GM12878 (cell line): Measurements from ENCODE around the gene VEPH1. TPM values are rescaled to one million over a fixed set of nuclear protein-coding genes. Genes with fewer than 3 reads are reported as not detected.

ENCODE experiments used
- ATAC-seq: fragments of 200-7000 bp; cut with Tn5 transposase; 3 replicates; pipeline ENCODE4 v1.9.1; 2020; ENCODE audit warnings: mild to moderate bottlenecking, moderate library complexity
- BruUV-seq: library from RNA; stranded (reverse); fragments of 400-500 nt; replicated peaks from 2 replicates; lab custom pipeline; 2021; lab: Mats Ljungman, UMichigan
- CTCF ChIA-PET: fragments of 300-600 bp; sonication (Branson Sonifier 250); formaldehyde crosslinking; extraction: SDS; loops from one replicate; lab custom pipeline; 2021; ENCODE audit warnings: inconsistent platforms; lab: Yijun Ruan, JAX
- POLR2A ChIA-PET: fragments of 350-600 bp; formaldehyde crosslinking; extraction: SDS; loops from one replicate; lab custom pipeline; 2021; ENCODE audit warnings: inconsistent platforms; lab: Charles Lee
- RAD21 ChIA-PET: fragments of 300-600 bp; sonication (Branson Sonifier 250); formaldehyde crosslinking; loops from one replicate; lab custom pipeline; 2023; ENCODE audit warnings: antibody characterized with exemption; ENCODE audit not compliant: unreplicated experiment; lab: Charles Lee
- SMC1A ChIA-PET: fragments of 300-600 bp; sonication (Branson Sonifier 250); formaldehyde crosslinking; loops from one replicate; lab custom pipeline; 2023; ENCODE audit not compliant: unreplicated experiment, uncharacterized antibody; lab: Charles Lee
- DNase-seq: peaks from one replicate; pipeline ENCODE4 v3.0.0-alpha.2; 2011; ENCODE audit warnings: low read depth, low spot score
- FAIRE-seq: peaks from 3 replicates; lab custom pipeline; 2011; peaks lifted over from hg19 to GRCh38; lab: Jason Lieb, UNC
- H2AFZ ChIP-seq: 2 replicates; pipeline ENCODE4 v1.6.0; 2011; ENCODE audit warnings: low read depth, low read length, control low read depth; ENCODE audit not compliant: control insufficient read depth
- H3K27ac ChIP-seq: 2 replicates; pipeline ENCODE4 v1.5.1; 2011; ENCODE audit warnings: control low read depth; ENCODE audit not compliant: control insufficient read depth, insufficient read depth
- H3K27me3 ChIP-seq, 2 experiments: replicated peaks in 1 of 2; 2 replicates each; pipeline versions ENCODE4 v1.6.0 to v1.6.1; 2011; ENCODE audit warnings: low read length in 1 of 2; ENCODE audit not compliant: control insufficient read depth in 2 of 2, insufficient read depth in 2 of 2
- H3K36me3 ChIP-seq, 2 experiments: 2 replicates each; pipeline ENCODE4 v1.5.1; 2011; ENCODE audit warnings: low read length in 1 of 2; ENCODE audit not compliant: control insufficient read depth in 2 of 2, insufficient read depth in 2 of 2
- H3K4me1 ChIP-seq: 2 replicates; pipeline ENCODE4 v1.6.1; 2011; ENCODE audit warnings: mild to moderate bottlenecking, low read length, moderate library complexity, mixed read lengths; ENCODE audit not compliant: control insufficient read depth, insufficient read depth
- H3K4me2 ChIP-seq: 2 replicates; pipeline ENCODE4 v1.6.0; 2011; ENCODE audit warnings: control low read depth; ENCODE audit not compliant: control insufficient read depth, insufficient read depth
- H3K4me3 ChIP-seq: fragments of 200-600 bp; sonication (generic); 2 replicates; pipeline ENCODE4 v1.5.1; 2016
- H3K79me2 ChIP-seq: 2 replicates; pipeline ENCODE4 v1.6.0; 2011; ENCODE audit warnings: low read length; ENCODE audit not compliant: control insufficient read depth, insufficient read depth
- H3K9ac ChIP-seq: 2 replicates; pipeline ENCODE4 v1.8.0; 2011; ENCODE audit warnings: low read length, control low read depth, mixed read lengths; ENCODE audit not compliant: control insufficient read depth, insufficient read depth
- H3K9me3 ChIP-seq: replicated peaks from 3 replicates; pipeline ENCODE4 v1.5.1; 2011; ENCODE audit warnings: mild to moderate bottlenecking, low read length; ENCODE audit not compliant: control insufficient read depth, insufficient read depth
- H4K20me1 ChIP-seq: 2 replicates; pipeline ENCODE4 v1.6.0; 2011; ENCODE audit not compliant: control insufficient read depth, insufficient read depth
- IKZF1 ChIP-seq: fragments of 450-650 bp; conservative IDR thresholded peaks from 2 replicates; pipeline ENCODE4 v1.6.1; 2017; ENCODE audit warnings: antibody characterized with exemption, mild to moderate bottlenecking
- NRF1 ChIP-seq: conservative IDR thresholded peaks from 2 replicates; pipeline ENCODE4 v1.6.1; 2011; ENCODE audit warnings: mild to moderate bottlenecking, low read depth, low read length, improper control_type of control experiment
- RELA ChIP-seq: fragments of 450-650 bp; IDR thresholded peaks from 2 replicates; pipeline ENCODE4 v1.8.0; 2014; ENCODE audit warnings: borderline replicate concordance; ENCODE audit not compliant: partially characterized antibody
- SMAD1 ChIP-seq: fragments of 450-650 bp; IDR thresholded peaks from 2 replicates; pipeline ENCODE4 v1.6.1; 2018; ENCODE audit warnings: mild to moderate bottlenecking, low read depth; ENCODE audit not compliant: partially characterized antibody
- STAT3 ChIP-seq: IDR thresholded peaks from 2 replicates; pipeline ENCODE4 v1.6.1; 2011; ENCODE audit warnings: low read depth, low read length, improper control_type of control experiment
- ZNF384 ChIP-seq: IDR thresholded peaks from 2 replicates; pipeline ENCODE4 v1.6.1; 2012; ENCODE audit warnings: low read depth, mild to moderate bottlenecking, low read length, improper control_type of control experiment, borderline replicate concordance
- WGBS: methylation state at CpG from one replicate; pipeline ENCODE4 v1.1.6; 2016; ENCODE audit warnings: low lambda C conversion rate; ENCODE audit not compliant: insufficient replicate concordance, insufficient coverage; ENCODE audit errors: missing lambda C conversion rate; 5-methylcytosine and 5-hydroxymethylcytosine counted together
- in situ Hi-C: fragments of 300-500 bp; cut with MboI; formaldehyde crosslinking; loops from 9 replicates; pipeline ENCODE4 v1.14.3; 2018; ENCODE audit warnings: mixed read lengths
- intact Hi-C: fragments of 100-400 bp; cut with micrococcal nuclease; formaldehyde crosslinking; loops from one replicate; pipeline ENCODE4 v1.14.2; 2022; ENCODE audit not compliant: unreplicated experiment
- polyA plus RNA-seq, 11 experiments: library from polyadenylated mRNA; depleted of rRNA in 4 of 11; unstranded in 6 of 11; stranded (reverse) in 5 of 11; fragments of >200 nt; fragmentation: Nextera tagmentation in 4 of 11; fragmentation: Illumina TruSeq in 1 of 11; extraction: Ambion mirVana in 4 of 11; extraction: Trizol in 1 of 11; gene quantifications; 1 replicate in 1 of 11; 2 replicates in 10 of 11; pipeline versions ENCODE4 v1.2.1 to v1.2.3, GENCODE V29; 2011 to 2016; ENCODE audit warnings: inconsistent platforms in 2 of 11, missing spikeins in 2 of 11, low read depth in 1 of 11
- total RNA-seq, 4 experiments: library from RNA; depleted of rRNA in 3 of 4; stranded (reverse); fragments of >200 nt in 3 of 4; fragmentation: Illumina TruSeq in 1 of 4; extraction: Trizol in 1 of 4; gene quantifications; 2 replicates each; pipeline versions ENCODE4 v1.2.1 to v1.2.3, GENCODE V29; 2013 to 2021
- TF ChIP-seq, protein P1 (sequence below): fragments of 450-650 bp; conservative IDR thresholded peaks from 2 replicates; pipeline ENCODE4 v1.6.1; 2017; ENCODE audit warnings: mild to moderate bottlenecking, moderate library complexity

The VEPH1 gene
- total and polyA plus RNA-seq, 10 of the 15 experiments (the other 5 are each of a cell fraction or from before 2014, with no cell fraction given), result 0.04 to 0.26 (median 0.17) TPM; not detected in 7

DNA sequence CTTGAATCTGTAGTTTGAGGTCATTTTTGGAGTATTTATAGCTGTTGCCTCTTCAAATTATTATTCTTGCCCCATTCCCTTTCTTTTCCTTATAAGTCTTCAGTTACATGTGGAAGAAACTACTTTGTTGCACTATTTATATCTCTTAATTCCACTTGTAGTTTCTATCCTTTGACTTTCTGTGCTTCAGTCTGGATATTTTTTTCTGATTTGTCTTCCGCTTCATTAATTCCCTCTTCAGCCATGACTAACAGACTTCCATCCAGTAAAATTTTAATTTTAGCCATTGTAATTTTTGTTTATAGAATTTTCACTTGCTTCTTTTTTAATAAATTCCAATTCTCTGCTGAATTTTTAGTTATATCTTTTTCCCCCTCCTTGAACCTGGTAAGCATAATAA, 15.7 kb upstream of the VEPH1 start:
- Histone ChIP-seq H3K9ac (no peak overlapping the region), H4K20me1 (no peaks in the 10 kb centered on the region), H3K27me3 (no peaks in the 10 kb centered on the region), H3K27ac (no peak overlapping the region), H3K79me2 (no peaks in the 10 kb centered on the region), H3K4me1 (no peaks in the 10 kb centered on the region), H3K4me3 (no peak overlapping the region), H3K9me3 (no peaks in the 10 kb centered on the region), H3K4me2 (no peak overlapping the region), H2AFZ (no peak overlapping the region), H3K36me3 (no peaks in the 10 kb centered on the region)
- ChIA-PET SMC1A (no interaction called here), POLR2A (no interaction called here), CTCF (no interaction called here), RAD21 (no interaction called here)
- in situ Hi-C loops, result no loop called here
- DNase-seq, result no peak
- intact Hi-C loops, result no loop called here
- BruUV-seq, result no TSS peak
- 89% methylated on average over 1 of the region's 1 CpG for WGBS
- no peak for FAIRE-seq
- TF ChIP-seq, protein P1, sequence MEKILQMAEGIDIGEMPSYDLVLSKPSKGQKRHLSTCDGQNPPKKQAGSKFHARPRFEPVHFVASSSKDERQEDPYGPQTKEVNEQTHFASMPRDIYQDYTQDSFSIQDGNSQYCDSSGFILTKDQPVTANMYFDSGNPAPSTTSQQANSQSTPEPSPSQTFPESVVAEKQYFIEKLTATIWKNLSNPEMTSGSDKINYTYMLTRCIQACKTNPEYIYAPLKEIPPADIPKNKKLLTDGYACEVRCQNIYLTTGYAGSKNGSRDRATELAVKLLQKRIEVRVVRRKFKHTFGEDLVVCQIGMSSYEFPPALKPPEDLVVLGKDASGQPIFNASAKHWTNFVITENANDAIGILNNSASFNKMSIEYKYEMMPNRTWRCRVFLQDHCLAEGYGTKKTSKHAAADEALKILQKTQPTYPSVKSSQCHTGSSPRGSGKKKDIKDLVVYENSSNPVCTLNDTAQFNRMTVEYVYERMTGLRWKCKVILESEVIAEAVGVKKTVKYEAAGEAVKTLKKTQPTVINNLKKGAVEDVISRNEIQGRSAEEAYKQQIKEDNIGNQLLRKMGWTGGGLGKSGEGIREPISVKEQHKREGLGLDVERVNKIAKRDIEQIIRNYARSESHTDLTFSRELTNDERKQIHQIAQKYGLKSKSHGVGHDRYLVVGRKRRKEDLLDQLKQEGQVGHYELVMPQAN, result no peak
- TF ChIP-seq SMAD1 (no peak), IKZF1 (no peak), NRF1 (no peak), RELA (no peak), STAT3 (no peak), ZNF384 (no peak)
- no peak for ATAC-seq
